Epithelial cell of proximal tubule (primary cell): Measurements from ENCODE around the gene SOX21. TPM values are rescaled to one million over a fixed set of nuclear protein-coding genes. Genes with fewer than 3 reads are reported as not detected.
"Not testable (repeated sequence)": the region's sequence is repeated elsewhere in the genome, so short reads cannot be mapped to it uniquely, and the experiment has no call there.

ENCODE experiments used
- DNase-seq: peaks from one replicate; pipeline ENCODE4 v3.0.0-alpha.2; 2011; ENCODE audit warnings: low read depth
- H3K4me3 ChIP-seq: 2 replicates; pipeline ENCODE4 v1.5.1; 2011; ENCODE audit warnings: low read depth, mild to moderate bottlenecking, low read length
- total RNA-seq: library from RNA; depleted of rRNA; stranded (reverse); fragments of >200 nt; gene quantifications from 2 replicates; pipeline ENCODE4 v1.2.3, GENCODE V29; 2015
- TF ChIP-seq, protein P1 (sequence below): conservative IDR thresholded peaks from 2 replicates; pipeline ENCODE4 v1.5.1; 2012; ENCODE audit warnings: low read depth, mild to moderate bottlenecking, low read length

The SOX21 gene
- total RNA-seq, 1 donor from 2014 or later = 0.40 TPM

DNA sequence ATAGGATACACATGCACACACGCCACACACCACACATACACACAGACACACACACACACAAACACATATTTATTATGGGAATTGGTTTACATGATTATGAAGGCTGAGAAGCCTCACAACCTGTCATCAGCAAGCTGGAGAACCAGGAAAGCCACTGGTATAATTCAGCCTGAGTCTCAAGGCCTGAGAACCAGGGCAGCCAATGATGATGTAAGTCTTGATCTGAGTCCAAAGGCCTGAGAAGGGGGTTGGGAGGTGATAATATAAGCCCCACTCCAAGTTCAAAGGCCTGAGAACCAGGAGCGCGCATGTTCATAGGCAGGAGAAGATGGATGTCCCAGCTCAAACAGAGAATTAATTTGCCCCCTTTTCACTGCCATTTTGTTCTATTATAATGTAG, 18.7 kb upstream of the SOX21 start:
- H3K4me3 ChIP-seq = no peak overlapping the region
- TF ChIP-seq, protein P1, sequence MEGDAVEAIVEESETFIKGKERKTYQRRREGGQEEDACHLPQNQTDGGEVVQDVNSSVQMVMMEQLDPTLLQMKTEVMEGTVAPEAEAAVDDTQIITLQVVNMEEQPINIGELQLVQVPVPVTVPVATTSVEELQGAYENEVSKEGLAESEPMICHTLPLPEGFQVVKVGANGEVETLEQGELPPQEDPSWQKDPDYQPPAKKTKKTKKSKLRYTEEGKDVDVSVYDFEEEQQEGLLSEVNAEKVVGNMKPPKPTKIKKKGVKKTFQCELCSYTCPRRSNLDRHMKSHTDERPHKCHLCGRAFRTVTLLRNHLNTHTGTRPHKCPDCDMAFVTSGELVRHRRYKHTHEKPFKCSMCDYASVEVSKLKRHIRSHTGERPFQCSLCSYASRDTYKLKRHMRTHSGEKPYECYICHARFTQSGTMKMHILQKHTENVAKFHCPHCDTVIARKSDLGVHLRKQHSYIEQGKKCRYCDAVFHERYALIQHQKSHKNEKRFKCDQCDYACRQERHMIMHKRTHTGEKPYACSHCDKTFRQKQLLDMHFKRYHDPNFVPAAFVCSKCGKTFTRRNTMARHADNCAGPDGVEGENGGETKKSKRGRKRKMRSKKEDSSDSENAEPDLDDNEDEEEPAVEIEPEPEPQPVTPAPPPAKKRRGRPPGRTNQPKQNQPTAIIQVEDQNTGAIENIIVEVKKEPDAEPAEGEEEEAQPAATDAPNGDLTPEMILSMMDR = no peak
- DNase-seq = no peak

DNA sequence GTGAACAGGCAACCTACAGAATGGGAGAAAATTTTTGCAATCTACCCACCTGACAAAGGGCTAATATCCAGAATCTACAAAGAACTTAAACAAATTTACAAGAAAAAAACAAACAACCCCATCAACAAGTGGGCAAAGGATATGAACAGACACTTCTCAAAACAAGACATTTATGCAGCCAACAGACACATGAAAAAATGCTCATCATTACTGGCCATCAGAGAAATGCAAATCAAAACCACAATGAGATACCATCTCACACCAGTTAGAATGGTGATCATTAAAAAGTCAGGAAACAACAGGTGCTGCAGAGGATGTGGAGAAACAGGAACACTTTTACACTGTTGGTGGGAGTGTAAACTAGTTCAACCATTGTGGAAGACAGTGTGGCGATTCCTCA, 17.6 kb upstream of the SOX21 start:
- DNase-seq, H3K4me3 ChIP-seq: not testable (repeated sequence)

DNA sequence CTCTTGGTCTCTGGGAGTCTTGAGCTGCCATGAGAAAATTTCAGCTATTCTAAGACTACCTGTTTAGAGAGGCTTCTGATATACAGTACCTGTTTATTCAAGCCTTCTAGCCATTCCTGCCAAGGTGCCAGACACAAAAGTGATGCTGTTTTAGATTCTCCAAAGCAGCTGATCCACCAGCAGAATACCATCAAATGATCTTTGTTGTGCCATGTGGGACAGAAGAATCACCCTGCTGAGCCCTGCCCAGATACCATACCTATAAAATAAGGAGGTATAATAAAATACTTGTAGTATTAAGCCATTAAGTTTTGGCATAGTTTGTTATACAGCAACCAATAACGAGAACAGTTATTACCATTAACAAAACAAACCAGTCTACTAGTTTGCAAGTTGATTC, 14.1 kb upstream of the SOX21 start:
- no peak overlapping the region for H3K4me3 ChIP-seq
- no peak for DNase-seq
- TF ChIP-seq, protein P1 = no peak

DNA sequence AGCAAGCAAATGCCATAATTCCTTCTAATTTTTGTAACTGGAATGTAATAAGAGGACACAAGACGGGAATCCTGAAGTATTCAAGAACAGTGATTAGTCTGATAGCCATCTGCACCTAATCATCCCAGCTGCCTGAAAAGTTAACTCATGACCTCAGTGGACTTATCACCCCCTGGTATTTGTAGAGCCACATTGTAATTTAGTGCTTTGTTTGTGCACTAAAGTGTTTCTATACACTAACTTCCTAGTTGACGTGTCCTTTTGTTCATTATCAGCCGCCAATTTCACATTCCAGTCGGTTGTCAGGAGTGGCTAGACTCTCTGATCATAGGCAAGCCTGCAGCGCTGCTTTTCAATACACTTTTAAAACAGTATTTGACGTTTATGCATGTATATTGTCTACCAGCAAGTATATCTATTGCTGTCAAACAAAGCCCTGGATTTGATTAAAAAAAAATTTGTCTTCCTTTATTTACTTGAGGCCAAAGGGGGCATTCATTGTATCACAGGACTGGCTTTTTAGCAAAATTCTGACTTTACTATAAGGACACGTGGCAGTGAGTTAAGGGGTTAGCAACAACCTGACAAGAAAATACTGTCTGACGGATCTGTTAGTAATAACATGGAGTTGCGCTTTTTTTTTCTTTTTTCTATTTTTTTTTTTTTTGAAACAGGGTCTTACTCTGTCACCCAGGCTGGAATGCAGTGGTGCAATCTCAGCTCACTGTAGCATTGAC, 10.4 kb upstream of the SOX21 start:
- TF ChIP-seq, protein P1 = no peak
- no peak for DNase-seq
- no peak overlapping the region for H3K4me3 ChIP-seq

DNA sequence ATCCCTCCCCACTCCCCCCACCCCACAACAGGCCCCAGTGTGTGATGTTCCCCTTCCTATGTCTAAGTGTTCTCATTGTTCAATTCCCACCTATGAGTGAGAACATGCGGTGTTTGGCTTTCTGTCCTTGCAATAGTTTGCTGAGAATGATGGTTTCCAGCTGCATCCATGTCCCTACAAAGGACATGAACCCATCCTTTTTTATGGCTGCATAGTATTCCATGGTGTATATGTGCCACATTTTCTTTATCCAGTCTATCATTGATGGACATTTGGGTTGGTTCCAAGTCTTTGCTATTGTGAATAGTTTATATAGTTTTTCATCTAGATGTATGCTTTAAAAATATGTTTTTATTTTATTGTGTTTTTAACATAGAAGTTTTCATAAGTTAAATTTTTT, 6.4 kb upstream of the SOX21 start:
- not testable (repeated sequence) for H3K4me3 ChIP-seq, DNase-seq

DNA sequence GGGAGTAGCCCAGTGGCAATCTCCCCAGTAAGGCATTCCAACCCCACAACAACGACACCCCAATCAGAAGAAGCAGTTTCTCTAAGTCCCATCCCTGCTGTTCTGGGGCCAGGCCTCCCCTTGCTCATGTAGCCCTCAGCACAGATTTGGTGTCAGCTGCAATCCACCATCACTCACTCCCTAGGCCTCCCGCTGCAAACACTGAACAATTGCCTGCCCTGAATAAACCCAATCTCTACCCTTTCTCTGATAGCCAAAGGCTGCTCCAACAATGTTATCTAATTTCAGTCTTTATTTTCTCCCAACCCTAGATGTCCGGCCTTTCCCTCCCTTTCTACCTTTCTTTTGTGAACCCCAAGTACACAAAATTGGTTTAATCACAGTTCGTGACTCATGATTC, 5.6 kb upstream of the SOX21 start:
- TF ChIP-seq, protein P1 = no peak

DNA sequence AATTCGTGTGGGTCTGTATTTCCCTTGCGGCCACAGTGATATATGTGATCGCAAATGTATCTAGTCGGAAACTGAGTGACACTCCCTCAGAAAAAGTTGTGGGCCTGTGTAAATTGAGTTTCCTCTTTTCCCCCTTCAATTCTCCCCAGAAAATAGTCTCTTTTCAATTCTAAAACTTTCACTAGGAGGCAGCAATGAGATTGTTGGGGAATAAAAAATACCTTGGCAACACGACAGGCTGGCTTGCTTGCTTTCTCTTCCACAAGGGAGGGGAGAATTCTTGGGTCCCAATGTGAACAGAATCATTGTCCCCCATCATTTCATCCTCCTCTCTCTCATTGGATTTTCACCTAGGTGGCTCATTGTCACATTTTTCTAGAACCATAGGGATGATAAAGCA, 3.7 kb upstream of the SOX21 start:
- H3K4me3 ChIP-seq = no peak overlapping the region
- TF ChIP-seq, protein P1 = peak; percentile 25
- DNase-seq = no peak

More for the DNA sequence above, 5.6 kb upstream of the SOX21 start:
- no peak for DNase-seq
- H3K4me3 ChIP-seq = no peak overlapping the region

DNA sequence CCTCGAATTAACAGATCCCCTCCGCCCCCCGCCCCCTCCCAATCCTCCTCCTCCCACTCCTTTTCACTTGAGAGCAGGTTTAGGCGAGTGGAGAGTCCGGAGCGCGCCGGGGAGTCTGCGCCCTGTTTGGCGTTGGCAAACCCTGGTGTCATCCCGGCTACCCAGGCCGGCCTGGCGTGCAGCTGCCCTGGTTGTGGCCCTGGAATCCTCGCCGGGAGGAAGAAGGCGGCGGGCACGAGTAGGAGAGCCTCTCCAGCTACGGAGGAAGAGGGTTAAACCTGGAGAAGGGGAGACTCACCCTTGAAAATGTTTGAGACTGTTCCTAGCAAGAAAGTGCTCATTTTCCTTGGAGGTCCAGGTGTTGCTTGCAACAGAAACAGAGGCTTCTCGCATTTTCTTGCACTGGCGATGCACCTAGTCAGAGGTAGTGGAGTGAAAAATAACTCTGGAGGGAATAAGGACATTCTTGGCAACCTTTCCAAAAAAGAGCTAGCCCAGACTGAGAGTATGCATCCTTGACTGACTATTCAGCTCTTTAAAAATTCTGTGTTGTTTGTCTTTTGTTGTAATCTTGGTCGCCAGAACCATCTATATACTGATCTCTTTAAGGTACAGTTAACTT, 1.3 kb upstream of the SOX21 start:
- DNase-seq = no peak
- TF ChIP-seq, protein P1 = no peak
- H3K4me3 ChIP-seq = no peak overlapping the region
